Breast epithelium (tissue), 4 donors: ENCODE data around the gene CYB561. TPM values are rescaled to one million over a fixed set of nuclear protein-coding genes. Genes with fewer than 3 reads are reported as not detected.

Experiments
- DNase-seq, 2 donors: peaks; one replicate each; pipeline ENCODE4 v3.0.0-alpha.2; 2019; ENCODE audit warnings: low spot score in 2 of 2
- H3K27ac ChIP-seq, 2 donors: fragments of 200-600 bp; sonication (generic) in 1 of 2; one replicate each; pipeline ENCODE4 v1.5.1; 2016 to 2019; ENCODE audit warnings: mild to moderate bottlenecking in 1 of 2
- H3K27me3 ChIP-seq, 2 donors: fragments of 200-600 bp; sonication (generic) in 1 of 2; one replicate each; pipeline versions ENCODE4 v1.5.1 to v1.6.0; 2017 to 2019; ENCODE audit warnings: control low read depth in 1 of 2, mild to moderate bottlenecking in 1 of 2
- H3K36me3 ChIP-seq: fragments of 200-600 bp; one replicate; pipeline ENCODE4 v1.5.1; 2019
- H3K4me1 ChIP-seq, 2 donors: fragments of 200-600 bp; sonication (generic); one replicate each; pipeline ENCODE4 v1.5.1; 2016 to 2019; ENCODE audit warnings: control low read depth in 1 of 2
- H3K4me3 ChIP-seq, 3 donors: fragments of 200-600 bp; sonication (generic); 1 replicate in 2 of 3; 2 replicates in 1 of 3; pipeline ENCODE4 v1.5.1; 2016 to 2019; ENCODE audit warnings: mild to moderate bottlenecking in 3 of 3, moderate library complexity in 2 of 3
- H3K9me3 ChIP-seq, 2 donors: fragments of 200-600 bp; sonication (generic) in 1 of 2; one replicate each; pipeline ENCODE4 v1.5.1; 2016 to 2019; ENCODE audit warnings: control low read depth in 1 of 2
- POLR2A ChIP-seq: fragments of 450-650 bp; IDR thresholded peaks from one replicate; pipeline ENCODE4 v1.6.1; 2016; ENCODE audit warnings: antibody characterized with exemption, mild to moderate bottlenecking, moderate library complexity
- POLR2AphosphoS5 ChIP-seq, 3 donors: sonication (generic); formaldehyde crosslinking; IDR thresholded peaks; one replicate each; pipeline ENCODE4 v1.6.1; 2017; ENCODE audit warnings: antibody characterized with exemption in 3 of 3
- intact Hi-C: fragments of 100-400 bp; cut with DNase I; formaldehyde crosslinking; loops from one replicate; pipeline ENCODE4 v1.15.1; 2023; ENCODE audit warnings: low total_unique reads
- total RNA-seq, 3 donors: library from RNA; depleted of rRNA; stranded (reverse); fragments of >200 nt; gene quantifications; one replicate each; pipeline ENCODE4 v1.1.0, GENCODE V29; 2016
- TF ChIP-seq, protein P1 (sequence below), 3 donors: fragments of 450-650 bp; IDR thresholded peaks; one replicate each; pipeline ENCODE4 v1.5.1; 2016 to 2017; ENCODE audit warnings: antibody characterized with exemption in 3 of 3, mild to moderate bottlenecking in 3 of 3, moderate library complexity in 3 of 3

Gene CYB561
- total RNA-seq, 3 donors from 2014 or later, result 14.6 to 52.4 (median 43.3) TPM

- no peaks in the 10 kb centered on the region for H3K27me3 ChIP-seq
- no peak for DNase-seq
- H3K27ac ChIP-seq, result no peak overlapping the region
- no peaks in the 10 kb centered on the region for H3K9me3 ChIP-seq
- no peak overlapping the region for H3K4me3 ChIP-seq
- TF ChIP-seq POLR2AphosphoS5 (IDR thresholded peaks at IDR 0.05), result no peak
- TF ChIP-seq, protein P1, sequence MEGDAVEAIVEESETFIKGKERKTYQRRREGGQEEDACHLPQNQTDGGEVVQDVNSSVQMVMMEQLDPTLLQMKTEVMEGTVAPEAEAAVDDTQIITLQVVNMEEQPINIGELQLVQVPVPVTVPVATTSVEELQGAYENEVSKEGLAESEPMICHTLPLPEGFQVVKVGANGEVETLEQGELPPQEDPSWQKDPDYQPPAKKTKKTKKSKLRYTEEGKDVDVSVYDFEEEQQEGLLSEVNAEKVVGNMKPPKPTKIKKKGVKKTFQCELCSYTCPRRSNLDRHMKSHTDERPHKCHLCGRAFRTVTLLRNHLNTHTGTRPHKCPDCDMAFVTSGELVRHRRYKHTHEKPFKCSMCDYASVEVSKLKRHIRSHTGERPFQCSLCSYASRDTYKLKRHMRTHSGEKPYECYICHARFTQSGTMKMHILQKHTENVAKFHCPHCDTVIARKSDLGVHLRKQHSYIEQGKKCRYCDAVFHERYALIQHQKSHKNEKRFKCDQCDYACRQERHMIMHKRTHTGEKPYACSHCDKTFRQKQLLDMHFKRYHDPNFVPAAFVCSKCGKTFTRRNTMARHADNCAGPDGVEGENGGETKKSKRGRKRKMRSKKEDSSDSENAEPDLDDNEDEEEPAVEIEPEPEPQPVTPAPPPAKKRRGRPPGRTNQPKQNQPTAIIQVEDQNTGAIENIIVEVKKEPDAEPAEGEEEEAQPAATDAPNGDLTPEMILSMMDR (IDR thresholded peaks at IDR 0.05), result no peak
- TF ChIP-seq POLR2A, result no peak
- intact Hi-C loops, result loop anchor here (10.0 kb wide), 1 partner anchor 193 kb away; no protein-coding TSS in a partner anchor
- H3K4me1 ChIP-seq, result no peaks in the 10 kb centered on the region
- H3K36me3 ChIP-seq, result no peaks in the 10 kb centered on the region
Measured at GRCh38 chr17:63421681-63422645, 24.1 kb downstream of the CYB561 start.

DNA sequence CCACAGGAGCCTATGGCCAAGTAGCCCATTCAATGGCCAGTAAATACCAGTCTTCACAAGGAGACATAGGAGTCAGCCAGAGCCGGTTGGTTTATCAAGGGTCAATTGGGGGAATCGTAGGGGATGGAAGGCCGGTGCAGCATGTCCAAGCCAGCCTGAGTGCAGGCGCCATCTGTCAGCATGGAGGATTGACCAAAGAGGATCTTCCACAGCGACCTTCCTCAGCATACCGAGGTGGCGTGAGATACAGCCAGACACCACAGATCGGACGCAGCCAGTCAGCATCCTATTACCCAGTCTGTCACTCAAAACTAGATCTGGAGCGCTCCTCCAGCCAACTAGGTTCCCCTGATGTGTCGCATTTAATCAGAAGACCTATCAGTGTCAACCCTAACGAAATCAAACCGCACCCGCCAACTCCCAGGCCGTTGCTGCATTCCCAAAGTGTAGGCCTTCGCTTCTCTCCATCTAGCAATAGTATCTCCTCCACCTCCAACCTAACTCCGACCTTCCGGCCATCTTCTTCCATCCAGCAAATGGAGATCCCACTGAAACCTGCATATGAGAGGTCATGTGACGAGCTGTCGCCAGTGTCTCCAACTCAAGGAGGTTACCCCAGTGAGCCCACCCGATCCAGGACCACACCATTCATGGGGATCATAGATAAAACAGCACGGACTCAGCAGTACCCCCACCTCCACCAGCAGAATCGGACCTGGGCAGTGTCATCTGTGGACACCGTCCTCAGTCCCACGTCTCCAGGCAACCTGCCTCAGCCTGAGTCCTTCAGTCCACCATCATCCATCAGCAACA, 25.0 kb downstream of the CYB561 start:
- TF ChIP-seq, protein P1 (IDR thresholded peaks at IDR 0.05), result no peak
- TF ChIP-seq POLR2A (no peak), POLR2AphosphoS5 (IDR thresholded peaks at IDR 0.05) (no peak)
- H3K27me3 ChIP-seq, result no peaks in the 10 kb centered on the region
- no peaks in the 10 kb centered on the region for H3K9me3 ChIP-seq
- no peak overlapping the region for H3K4me3 ChIP-seq
- H3K36me3 ChIP-seq, result no peaks in the 10 kb centered on the region
- DNase-seq, result no peak
- no peak overlapping the region for H3K27ac ChIP-seq
- H3K4me1 ChIP-seq, result no peaks in the 10 kb centered on the region
- intact Hi-C loops, result loop anchor here (10.0 kb wide), 1 partner anchor 194 kb away; no protein-coding TSS in a partner anchor

DNA sequence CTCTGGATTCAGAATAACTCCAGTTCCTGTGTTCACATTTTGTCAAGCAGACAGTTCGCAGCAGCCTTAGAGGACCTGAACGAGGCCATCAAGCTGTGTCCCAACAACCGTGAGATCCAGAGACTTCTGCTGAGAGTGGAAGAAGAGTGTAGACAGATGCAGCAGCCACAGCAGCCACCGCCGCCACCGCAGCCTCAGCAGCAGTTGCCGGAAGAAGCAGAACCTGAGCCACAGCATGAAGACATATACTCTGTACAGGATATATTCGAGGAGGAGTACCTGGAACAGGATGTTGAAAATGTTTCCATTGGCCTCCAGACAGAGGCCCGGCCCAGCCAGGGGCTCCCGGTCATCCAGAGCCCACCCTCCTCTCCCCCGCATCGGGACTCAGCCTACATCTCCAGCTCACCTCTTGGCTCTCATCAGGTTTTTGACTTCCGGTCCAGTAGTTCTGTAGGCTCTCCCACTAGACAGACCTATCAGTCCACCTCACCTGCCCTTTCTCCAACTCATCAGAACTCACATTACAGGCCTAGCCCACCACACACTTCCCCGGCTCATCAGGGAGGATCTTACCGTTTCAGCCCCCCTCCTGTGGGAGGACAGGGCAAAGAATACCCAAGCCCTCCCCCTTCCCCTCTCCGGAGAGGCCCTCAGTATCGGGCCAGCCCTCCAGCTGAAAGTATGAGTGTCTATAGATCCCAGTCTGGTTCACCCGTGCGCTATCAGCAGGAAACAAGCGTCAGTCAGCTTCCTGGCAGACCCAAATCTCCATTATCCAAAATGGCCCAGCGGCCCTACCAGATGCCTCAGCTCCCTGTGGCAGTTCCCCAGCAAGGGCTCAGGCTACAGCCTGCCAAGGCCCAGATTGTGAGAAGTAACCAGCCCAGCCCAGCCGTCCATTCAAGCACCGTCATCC, 25.9 kb downstream of the CYB561 start:
- intact Hi-C loops, result loop anchor here (10.0 kb wide), 1 partner anchor 195 kb away; no protein-coding TSS in a partner anchor
- DNase-seq, result no peak
- TF ChIP-seq, protein P1 (IDR thresholded peaks at IDR 0.05), result no peak
- no peak for TF ChIP-seq POLR2A
- no peak for TF ChIP-seq POLR2AphosphoS5 (IDR thresholded peaks at IDR 0.05)

DNA sequence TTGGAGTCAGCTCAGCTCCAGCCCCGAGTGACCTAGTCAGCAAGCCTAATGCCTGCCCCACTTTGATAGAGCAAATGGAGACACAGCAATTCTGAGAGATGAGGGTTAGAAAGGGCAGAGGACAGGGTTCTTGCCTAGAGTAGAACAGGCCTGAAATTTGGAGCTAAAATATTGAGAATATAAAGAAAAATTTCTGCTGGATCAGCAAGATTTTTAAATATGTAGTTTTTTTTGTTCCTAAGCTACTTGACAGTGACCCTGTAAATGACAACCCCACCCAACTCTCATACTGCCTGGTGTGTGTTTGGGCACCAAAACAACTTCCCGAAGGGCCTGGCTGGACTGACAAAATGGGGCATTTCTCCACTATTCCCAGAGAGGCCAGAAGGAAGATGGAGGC, 26.7 kb downstream of the CYB561 start:
- H3K27ac ChIP-seq, result no peak overlapping the region
- DNase-seq, result no peak
- no peak for TF ChIP-seq POLR2A
- TF ChIP-seq, protein P1 (IDR thresholded peaks at IDR 0.05), result no peak
- TF ChIP-seq POLR2AphosphoS5 (IDR thresholded peaks at IDR 0.05), result no peak
- H3K4me3 ChIP-seq, result no peak overlapping the region
- intact Hi-C loops, result no loop called here
- H3K36me3 ChIP-seq, result no peaks in the 10 kb centered on the region
- no peaks in the 10 kb centered on the region for H3K4me1 ChIP-seq
- no peaks in the 10 kb centered on the region for H3K9me3 ChIP-seq
- H3K27me3 ChIP-seq, result no peaks in the 10 kb centered on the region

More for the DNA sequence above, 25.9 kb downstream of the CYB561 start:
- no peak overlapping the region for H3K27ac ChIP-seq
- H3K27me3 ChIP-seq, result no peaks in the 10 kb centered on the region
- no peaks in the 10 kb centered on the region for H3K36me3 ChIP-seq
- H3K4me3 ChIP-seq, result no peak overlapping the region
- no peaks in the 10 kb centered on the region for H3K4me1 ChIP-seq
- no peaks in the 10 kb centered on the region for H3K9me3 ChIP-seq
